IMR-90 (cell line): ENCODE measurements around the gene ST7. TPM values are rescaled to one million over a fixed set of nuclear protein-coding genes. Genes with fewer than 3 reads are reported as not detected.

Source experiments
- ATAC-seq: fragments of 200-7000 bp; cut with Tn5 transposase; 2 replicates; pipeline ENCODE4 v1.9.1; 2020; ENCODE audit warnings: low read depth, mild to moderate bottlenecking, moderate library complexity
- BruUV-seq: library from RNA; stranded (reverse); fragments of 400-500 nt; replicated peaks from 2 replicates; lab custom pipeline; 2021; lab: Mats Ljungman, UMichigan
- CTCF ChIA-PET: fragments of 300-600 bp; formaldehyde crosslinking; extraction: SDS; loops from one replicate; lab custom pipeline; 2021; ENCODE audit warnings: antibody characterized with exemption; lab: Yijun Ruan, JAX
- POLR2A ChIA-PET: fragments of 300-600 bp; sonication (Branson Sonifier 250); formaldehyde crosslinking; loops from one replicate; lab custom pipeline; 2022; ENCODE audit warnings: antibody characterized with exemption; ENCODE audit not compliant: unreplicated experiment; lab: Charles Lee
- DNase-seq: peaks from one replicate; pipeline ENCODE4 v3.0.0; 2013
- H2AFZ ChIP-seq: replicated peaks from 2 replicates; pipeline ENCODE3; 2013; ENCODE audit warnings: low read length, mild to moderate bottlenecking; ENCODE audit not compliant: poor library complexity
- H2AK5ac ChIP-seq: 2 replicates; pipeline ENCODE4 v1.6.1; 2013; ENCODE audit warnings: low read depth, low read length, inconsistent platforms
- H2AK9ac ChIP-seq: replicated peaks from 2 replicates; pipeline ENCODE3; 2013; ENCODE audit warnings: mild to moderate bottlenecking, low read depth, low read length, moderate library complexity; ENCODE audit not compliant: poor library complexity
- H2BK120ac ChIP-seq: 2 replicates; pipeline ENCODE4 v1.6.1; 2013; ENCODE audit warnings: low read depth, low read length, inconsistent platforms
- H2BK15ac ChIP-seq: 3 replicates; pipeline ENCODE4 v1.6.1; 2013; ENCODE audit warnings: low read depth, low read length, inconsistent platforms
- H2BK20ac ChIP-seq: 2 replicates; pipeline ENCODE4 v1.6.1; 2013; ENCODE audit warnings: low read depth, mild to moderate bottlenecking, inconsistent platforms, low read length, moderate library complexity
- H2BK5ac ChIP-seq: 2 replicates; pipeline ENCODE4 v1.6.1; 2013; ENCODE audit warnings: mild to moderate bottlenecking, low read depth, low read length, inconsistent platforms; ENCODE audit not compliant: poor library complexity, severe bottlenecking
- H3K14ac ChIP-seq: replicated peaks from 2 replicates; pipeline ENCODE4 v1.6.1; 2013; ENCODE audit warnings: low read depth, low read length, inconsistent platforms
- H3K18ac ChIP-seq: 2 replicates; pipeline ENCODE4 v1.6.1; 2013; ENCODE audit warnings: low read depth, low read length, control low read depth
- H3K23ac ChIP-seq: 2 replicates; pipeline ENCODE4 v1.6.1; 2013; ENCODE audit warnings: low read depth, low read length, inconsistent platforms
- H3K27ac ChIP-seq: 2 replicates; pipeline ENCODE4 v1.5.1; 2013; ENCODE audit warnings: mild to moderate bottlenecking, control low read depth, low read length; ENCODE audit not compliant: insufficient read depth
- H3K27me3 ChIP-seq: 2 replicates; pipeline ENCODE4 v1.6.1; 2013; ENCODE audit warnings: low read length; ENCODE audit not compliant: control insufficient read depth, insufficient read depth
- H3K36me3 ChIP-seq: 2 replicates; pipeline ENCODE4 v1.6.1; 2013; ENCODE audit warnings: low read length, mixed read lengths; ENCODE audit not compliant: control insufficient read depth, insufficient read depth
- H3K4ac ChIP-seq: 2 replicates; pipeline ENCODE4 v1.6.1; 2013; ENCODE audit warnings: low read depth, low read length, inconsistent platforms
- H3K4me1 ChIP-seq: 2 replicates; pipeline ENCODE4 v1.6.1; 2013; ENCODE audit warnings: low read length, mixed read lengths; ENCODE audit not compliant: control insufficient read depth, insufficient read depth
- H3K4me2 ChIP-seq: 2 replicates; pipeline ENCODE4 v1.6.1; 2013; ENCODE audit warnings: low read depth, mild to moderate bottlenecking, control low read depth, low read length, moderate library complexity
- H3K4me3 ChIP-seq: 2 replicates; pipeline ENCODE4 v1.5.1; 2013; ENCODE audit warnings: low read depth, mild to moderate bottlenecking, control low read depth, low read length, moderate library complexity; ENCODE audit not compliant: insufficient read depth
- H3K56ac ChIP-seq: 2 replicates; pipeline ENCODE4 v1.6.1; 2013; ENCODE audit warnings: low read length, inconsistent platforms; ENCODE audit not compliant: insufficient read depth; ENCODE audit errors: extremely low read depth
- H3K79me1 ChIP-seq, 2 experiments: 2 replicates each; pipeline ENCODE4 v1.6.1; 2013; ENCODE audit warnings: low read length in 2 of 2, inconsistent platforms in 1 of 2, low read depth in 1 of 2
- H3K9ac ChIP-seq: 2 replicates; pipeline ENCODE4 v1.6.1; 2013; ENCODE audit warnings: low read depth, low read length, control low read depth
- H3K9me1 ChIP-seq: 2 replicates; pipeline ENCODE4 v1.6.1; 2013; ENCODE audit warnings: low read length, inconsistent platforms; ENCODE audit not compliant: insufficient read depth
- H3K9me3 ChIP-seq: 2 replicates; pipeline ENCODE4 v1.6.1; 2013; ENCODE audit warnings: low read length; ENCODE audit not compliant: control insufficient read depth, insufficient read depth
- H4K20me1 ChIP-seq: 2 replicates; pipeline ENCODE4 v1.6.1; 2013; ENCODE audit warnings: low read length, inconsistent platforms; ENCODE audit not compliant: insufficient read depth
- H4K5ac ChIP-seq: 2 replicates; pipeline ENCODE4 v1.6.1; 2013; ENCODE audit warnings: mild to moderate bottlenecking, low read depth, low read length, control low read depth
- H4K8ac ChIP-seq, 2 experiments: 2 replicates each; pipeline ENCODE4 v1.6.1; 2013; ENCODE audit warnings: low read depth in 2 of 2, low read length in 2 of 2, control low read depth in 1 of 2, inconsistent platforms in 1 of 2
- H4K91ac ChIP-seq: 2 replicates; pipeline ENCODE4 v1.6.1; 2013; ENCODE audit warnings: low read depth, low read length, inconsistent platforms; ENCODE audit not compliant: insufficient read depth
- CEBPB ChIP-seq: IDR thresholded peaks from 2 replicates; pipeline ENCODE4 v1.6.1; 2012; ENCODE audit warnings: low read depth, low read length, improper control_type of control experiment
- CHD1 ChIP-seq: IDR thresholded peaks from 2 replicates; pipeline ENCODE4 v1.6.1; 2012; ENCODE audit warnings: low read depth, low read length, improper control_type of control experiment
- CTCF ChIP-seq: conservative IDR thresholded peaks from 2 replicates; pipeline ENCODE4 v1.5.1; 2012; ENCODE audit warnings: mild to moderate bottlenecking, low read depth, low read length, improper control_type of control experiment
- ELK1 ChIP-seq: fragments of 150-350 bp; IDR thresholded peaks from 2 replicates; pipeline ENCODE4 v1.6.1; 2016; ENCODE audit warnings: low read depth, mild to moderate bottlenecking, low read length, moderate library complexity, borderline replicate concordance
- MAFK ChIP-seq: IDR thresholded peaks from 2 replicates; pipeline ENCODE4 v1.6.1; 2012; ENCODE audit warnings: low read depth, low read length, improper control_type of control experiment
- MAZ ChIP-seq: IDR thresholded peaks from 2 replicates; pipeline ENCODE4 v1.6.1; 2012; ENCODE audit warnings: low read depth, mild to moderate bottlenecking, low read length, improper control_type of control experiment, moderate library complexity, borderline replicate concordance
- MXI1 ChIP-seq: IDR thresholded peaks from 2 replicates; pipeline ENCODE4 v1.6.1; 2012; ENCODE audit warnings: low read depth, mild to moderate bottlenecking, low read length, moderate library complexity, borderline replicate concordance
- NFE2L2 ChIP-seq: fragments of 150-350 bp; IDR thresholded peaks from 2 replicates; pipeline ENCODE4 v1.6.1; 2016; ENCODE audit warnings: low read depth, mild to moderate bottlenecking, low read length
- POLR2A ChIP-seq: IDR thresholded peaks from 2 replicates; pipeline ENCODE4 v1.6.1; 2012; ENCODE audit warnings: mild to moderate bottlenecking, low read depth, low read length
- RFX5 ChIP-seq: IDR thresholded peaks from 2 replicates; pipeline ENCODE4 v1.8.0; 2012; ENCODE audit warnings: low read depth, mild to moderate bottlenecking, low read length, moderate library complexity
- SMC3 ChIP-seq: fragments of 150-350 bp; IDR thresholded peaks from 2 replicates; pipeline ENCODE4 v1.6.1; 2016; ENCODE audit warnings: low read depth, mild to moderate bottlenecking, antibody characterized with exemption, low read length, moderate library complexity
- USF2 ChIP-seq: fragments of 150-350 bp; IDR thresholded peaks from 2 replicates; pipeline ENCODE4 v1.6.1; 2017; ENCODE audit warnings: mild to moderate bottlenecking, antibody characterized with exemption, low read length, low read depth
- WGBS, 2 experiments: methylation state at CpG; one replicate each; pipeline versions ENCODE4 v1.1.5 to v1.1.7; 2013; ENCODE audit warnings: missing lambda C conversion rate in 2 of 2; ENCODE audit not compliant: insufficient read length in 1 of 2; ENCODE audit errors: extremely low coverage in 2 of 2; 5-methylcytosine and 5-hydroxymethylcytosine counted together
- dilution Hi-C: fragments of 300-500 bp; cut with HindIII; formaldehyde crosslinking; loops from one replicate; pipeline ENCODE4 v1.14.3; 2018; ENCODE audit warnings: low sequenced_read_pairs; ENCODE audit not compliant: unreplicated experiment
- in situ Hi-C: fragments of 300-500 bp; cut with MboI; formaldehyde crosslinking; loops from 3 replicates; pipeline ENCODE4 v1.14.3; 2019; ENCODE audit warnings: low sequenced_read_pairs, inconsistent platforms, mixed read lengths
- intact Hi-C: fragments of 100-400 bp; cut with micrococcal nuclease; formaldehyde crosslinking; loops from 2 replicates; pipeline ENCODE4 v1.10.0; 2022
- polyA plus RNA-seq, 3 experiments: library from polyadenylated mRNA; depleted of rRNA; stranded (reverse); fragments of >200 nt; gene quantifications; 2 replicates each; pipeline ENCODE4 v1.2.3, GENCODE V29; 2012; ENCODE audit warnings: low replicate concordance in 1 of 3
- total RNA-seq: library from RNA; depleted of rRNA; stranded (reverse); fragments of >200 nt; gene quantifications from 2 replicates; pipeline ENCODE4 v1.2.3, GENCODE V29; 2012

Gene ST7
- total and polyA plus RNA-seq, 2 of the 4 experiments (the other 2 are of a cell fraction) = 18.6 to 26.0 TPM

DNA sequence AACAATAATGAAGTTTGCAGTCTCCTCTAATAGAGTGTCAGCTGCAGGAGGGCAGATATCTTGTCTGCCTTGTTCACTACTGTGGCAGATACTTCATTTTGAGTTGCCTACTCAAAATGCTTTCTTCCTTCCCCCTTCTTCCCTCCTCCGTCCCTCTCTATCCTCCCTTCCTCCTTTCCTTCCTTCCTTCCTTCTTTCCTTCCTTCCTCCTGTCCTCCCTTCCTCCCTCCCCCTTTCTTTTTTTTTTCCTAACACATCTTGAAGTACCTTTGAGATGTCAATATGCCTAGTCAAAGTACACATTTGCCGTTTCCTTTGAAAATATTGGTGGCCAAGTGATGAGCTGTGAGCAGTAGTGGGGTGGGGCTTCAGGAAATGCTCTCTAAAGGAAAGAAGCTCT, 18.7 kb upstream of the ST7 start:
- no CpG with 5 or more reads among the region's 2 CpGs for WGBS, 2 experiments
- no peak overlapping the region for H3K23ac ChIP-seq
- no peak for DNase-seq
- dilution Hi-C loops (no loop called here), intact Hi-C loops (loop anchor here (5.0 kb wide), 1 partner anchor 783 kb away; no protein-coding TSS in a partner anchor), in situ Hi-C loops (loop anchor here (5.0 to 25.0 kb wide), 3 partner anchors 183 to 778 kb away; no protein-coding TSS in a partner anchor)
- H3K4ac ChIP-seq = no peak overlapping the region
- no peak overlapping the region for H3K27ac ChIP-seq
- no peak overlapping the region for H4K91ac ChIP-seq
- no peaks in the 10 kb centered on the region for H3K9me3 ChIP-seq
- H3K9me1 ChIP-seq = no peaks in the 10 kb centered on the region; the same call in 1 of the 2 replicates
- H3K36me3 ChIP-seq = no peaks in the 10 kb centered on the region
- H3K27me3 ChIP-seq = peaks cover 2% of the 10 kb centered on the region
- H2AK9ac ChIP-seq = no peak overlapping the region
- H2BK5ac ChIP-seq = no peak overlapping the region
- H3K79me1 ChIP-seq = no peaks in the 10 kb centered on the region
- H3K4me3 ChIP-seq = no peak overlapping the region
- no peak overlapping the region for H3K9ac ChIP-seq
- no peak for ATAC-seq
- no peak overlapping the region for H2BK15ac ChIP-seq
- ChIA-PET POLR2A (no interaction called here), CTCF (no interaction called here)
- no peak overlapping the region for H2BK120ac ChIP-seq
- H4K20me1 ChIP-seq = no peaks in the 10 kb centered on the region
- H2AFZ ChIP-seq = peak overlapping the region; percentile 69
- no peak overlapping the region for H3K18ac ChIP-seq
- no peak overlapping the region for H2BK20ac ChIP-seq
- no peak overlapping the region for H3K56ac ChIP-seq
- H3K4me2 ChIP-seq = no peak overlapping the region
- H4K8ac ChIP-seq = no peak overlapping the region
- no peak overlapping the region for H2AK5ac ChIP-seq
- H3K4me1 ChIP-seq = no peaks in the 10 kb centered on the region
- H3K14ac ChIP-seq = no peak overlapping the region
- TF ChIP-seq ELK1 (no peak), USF2 (no peak), SMC3 (no peak), MAFK (no peak), CEBPB (no peak), MAZ (no peak), RFX5 (no peak), NFE2L2 (no peak), CTCF (no peak), MXI1 (no peak), POLR2A (no peak), CHD1 (no peak)
- H4K5ac ChIP-seq = no peak overlapping the region
- no TSS peak for BruUV-seq
